ENCODE data around the gene CD40.

DNA sequence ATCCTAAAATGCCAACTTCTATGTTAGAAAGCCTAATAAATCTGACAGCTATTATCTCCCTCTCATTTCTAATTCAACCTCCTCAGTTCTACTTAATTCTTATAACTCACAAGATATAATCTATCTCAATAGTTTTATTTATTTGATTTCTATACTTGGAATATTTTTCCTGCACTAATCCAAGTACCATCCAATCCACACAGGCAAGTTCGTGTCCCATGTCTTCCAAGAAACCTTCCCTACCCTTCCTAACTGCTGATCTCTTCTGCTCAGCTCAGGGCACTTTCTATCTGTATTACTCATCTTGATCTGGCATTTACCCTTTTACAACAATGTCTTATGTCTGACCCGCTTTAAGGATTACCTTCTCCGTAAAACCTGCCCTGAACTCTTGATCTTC lies 46.5 kb upstream of the CD40 start:
- TF ChIP-seq, protein P1, sequence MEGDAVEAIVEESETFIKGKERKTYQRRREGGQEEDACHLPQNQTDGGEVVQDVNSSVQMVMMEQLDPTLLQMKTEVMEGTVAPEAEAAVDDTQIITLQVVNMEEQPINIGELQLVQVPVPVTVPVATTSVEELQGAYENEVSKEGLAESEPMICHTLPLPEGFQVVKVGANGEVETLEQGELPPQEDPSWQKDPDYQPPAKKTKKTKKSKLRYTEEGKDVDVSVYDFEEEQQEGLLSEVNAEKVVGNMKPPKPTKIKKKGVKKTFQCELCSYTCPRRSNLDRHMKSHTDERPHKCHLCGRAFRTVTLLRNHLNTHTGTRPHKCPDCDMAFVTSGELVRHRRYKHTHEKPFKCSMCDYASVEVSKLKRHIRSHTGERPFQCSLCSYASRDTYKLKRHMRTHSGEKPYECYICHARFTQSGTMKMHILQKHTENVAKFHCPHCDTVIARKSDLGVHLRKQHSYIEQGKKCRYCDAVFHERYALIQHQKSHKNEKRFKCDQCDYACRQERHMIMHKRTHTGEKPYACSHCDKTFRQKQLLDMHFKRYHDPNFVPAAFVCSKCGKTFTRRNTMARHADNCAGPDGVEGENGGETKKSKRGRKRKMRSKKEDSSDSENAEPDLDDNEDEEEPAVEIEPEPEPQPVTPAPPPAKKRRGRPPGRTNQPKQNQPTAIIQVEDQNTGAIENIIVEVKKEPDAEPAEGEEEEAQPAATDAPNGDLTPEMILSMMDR (IDR thresholded peaks at IDR 0.05), result no peak
- no peak for TF ChIP-seq POLR2A (IDR thresholded peaks at IDR 0.05)

All from testis (tissue), 2 donors.